Endothelial cell of umbilical vein (primary cell): ENCODE data around the gene DUOXA2.

ENCODE experiments used
- CTCF ChIP-seq, 2 donors: IDR thresholded peaks; 1 replicate in 1 of 2; 2 replicates in 1 of 2; pipeline ENCODE4 v1.5.1; 2011; ENCODE audit warnings: low read length in 2 of 2, mild to moderate bottlenecking in 2 of 2, moderate library complexity in 2 of 2, control low read depth in 1 of 2, inconsistent platforms in 1 of 2, low read depth in 1 of 2; ENCODE audit not compliant: insufficient read depth in 1 of 2; ENCODE audit errors: extremely low read depth in 1 of 2
- EZH2 ChIP-seq: IDR thresholded peaks from 2 replicates; pipeline ENCODE4 v1.6.1; 2012; ENCODE audit warnings: borderline replicate concordance, low read depth, mild to moderate bottlenecking, moderate library complexity, low read length, inconsistent platforms; ENCODE audit not compliant: severe bottlenecking
- FOS ChIP-seq: IDR thresholded peaks from 2 replicates; pipeline ENCODE4 v1.6.1; 2011; ENCODE audit warnings: mild to moderate bottlenecking, low read length, moderate library complexity, borderline replicate concordance; ENCODE audit not compliant: insufficient read depth
- POLR2A ChIP-seq: IDR thresholded peaks from 2 replicates; pipeline ENCODE4 v1.6.1; 2012; ENCODE audit warnings: low read depth, mild to moderate bottlenecking, control low read depth, low read length
- POLR2AphosphoS5 ChIP-seq: IDR thresholded peaks from 2 replicates; pipeline ENCODE4 v1.6.1; 2012; ENCODE audit warnings: low read depth, mild to moderate bottlenecking, control low read depth, low read length, moderate library complexity; ENCODE audit not compliant: insufficient read depth

DNA sequence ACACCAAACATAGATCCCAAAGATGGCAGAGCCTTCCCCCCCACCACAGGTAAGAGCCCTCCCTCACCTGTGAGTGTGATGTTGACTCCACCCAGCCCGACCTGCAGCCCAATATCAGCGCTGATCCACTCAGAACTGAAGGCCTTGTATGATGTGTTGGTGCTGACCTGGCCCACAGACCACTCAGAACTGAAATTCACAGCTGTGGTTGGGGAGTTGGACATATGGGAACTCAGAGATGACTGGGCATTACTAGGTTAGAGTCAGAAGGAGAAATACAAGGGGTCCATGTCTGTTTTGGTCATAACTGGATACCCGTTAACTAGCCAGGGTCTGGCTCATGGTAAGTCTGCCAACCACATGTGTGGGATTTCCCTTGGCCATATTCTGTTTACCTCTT, 6.9 kb downstream of the DUOXA2 start:
- TF ChIP-seq CTCF (IDR thresholded peaks at IDR 0.05; ENCODE audit: extremely low read depth in 1 of 2, insufficient read depth in 1 of 2, low read depth in 1 of 2, low read length in 2 of 2): no peak
- no peak for TF ChIP-seq EZH2
- no peak for TF ChIP-seq POLR2AphosphoS5
- TF ChIP-seq FOS: no peak
- no peak for TF ChIP-seq POLR2A
